ENCODE data around the gene KRT17.
"Not testable (repeated sequence)": the region's sequence is repeated elsewhere in the genome, so short reads cannot be mapped to it uniquely, and the experiment has no call there.

The KRT17 gene

DNA sequence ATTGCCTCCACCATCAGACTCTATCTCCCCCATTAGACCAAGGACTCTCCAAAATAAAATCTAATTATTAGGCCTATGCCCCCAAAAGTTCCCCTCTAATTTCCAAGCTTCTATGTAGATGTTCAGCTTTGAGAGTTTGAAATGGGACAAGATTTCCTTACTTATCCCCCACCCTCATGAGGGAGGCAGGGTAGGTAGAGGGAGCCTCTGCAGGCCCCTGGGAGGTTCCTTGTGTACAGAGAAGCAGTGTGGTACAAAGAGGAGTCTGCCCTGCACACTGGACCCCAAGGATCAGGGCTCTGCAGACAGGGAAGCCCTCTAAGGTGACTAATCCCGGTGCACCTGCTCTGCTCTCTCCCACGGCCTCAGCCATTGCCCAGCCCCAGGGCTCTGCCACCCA lies 2.5 kb downstream of the KRT17 start:
- DNase-seq (ENCODE audit: low read depth in 1 of 2, low spot score in 1 of 2), result no peak

DNA sequence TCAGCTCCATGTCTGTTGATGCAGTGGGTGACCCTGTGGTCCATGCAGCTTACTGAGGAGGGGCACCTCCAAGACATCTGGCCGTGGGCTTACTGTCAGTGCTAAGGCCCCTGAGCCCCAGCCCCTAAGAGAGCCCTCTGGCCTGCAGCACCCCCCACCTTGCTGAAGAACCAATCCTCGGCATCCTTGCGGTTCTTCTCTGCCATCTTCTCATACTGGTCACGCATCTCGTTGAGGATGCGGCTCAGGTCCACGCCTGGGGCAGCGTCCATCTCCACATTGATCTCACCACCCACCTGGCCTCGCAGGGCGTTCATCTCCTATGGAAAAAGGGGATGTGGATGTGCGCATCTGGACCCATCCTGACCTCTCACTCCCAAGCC lies 2.9 kb downstream of the KRT17 start:
- DNase-seq (ENCODE audit: low read depth in 1 of 2, low spot score in 1 of 2), result not testable (repeated sequence)

DNA sequence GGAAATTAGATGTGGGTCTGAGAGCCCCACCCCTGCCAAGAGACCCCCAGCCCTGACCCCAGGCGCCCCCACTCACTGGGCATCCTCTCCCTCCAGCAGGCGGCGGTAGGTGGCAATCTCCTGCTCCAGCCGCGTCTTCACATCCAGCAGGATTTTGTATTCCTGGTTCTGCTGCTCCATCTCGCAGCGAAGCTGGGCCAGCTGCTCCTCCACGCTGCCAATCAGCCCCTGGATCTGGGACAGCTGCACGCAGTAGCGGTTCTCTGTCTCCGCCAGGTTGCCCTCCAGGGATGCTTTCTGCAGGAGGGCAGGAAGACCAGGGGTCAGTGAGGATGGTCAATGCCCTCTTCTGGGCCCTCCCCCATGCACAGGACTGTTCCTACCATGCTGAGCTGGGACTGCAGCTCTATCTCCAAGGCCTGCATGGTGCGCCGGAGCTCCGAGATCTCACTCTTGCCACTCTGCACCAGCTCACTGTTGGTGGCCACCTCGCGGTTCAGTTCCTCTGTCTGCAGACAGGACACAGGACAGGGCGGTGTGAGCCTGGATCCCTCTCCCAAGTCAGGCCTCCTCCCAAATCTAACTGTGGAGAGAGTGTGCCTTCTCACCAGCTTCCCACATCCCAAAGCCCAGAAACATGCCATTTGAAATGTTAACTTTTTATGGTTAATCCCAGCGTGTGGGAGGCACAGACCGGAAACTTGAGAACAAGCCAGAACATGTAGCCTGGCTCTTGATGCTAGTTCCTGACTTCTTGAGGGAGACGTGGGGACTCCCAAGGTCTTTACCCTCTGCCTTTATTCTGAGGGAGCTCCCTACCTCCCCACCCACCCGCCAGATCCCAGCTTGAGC lies 3.6 kb downstream of the KRT17 start:
- DNase-seq (ENCODE audit: low read depth in 1 of 2, low spot score in 1 of 2), result no peak

DNA sequence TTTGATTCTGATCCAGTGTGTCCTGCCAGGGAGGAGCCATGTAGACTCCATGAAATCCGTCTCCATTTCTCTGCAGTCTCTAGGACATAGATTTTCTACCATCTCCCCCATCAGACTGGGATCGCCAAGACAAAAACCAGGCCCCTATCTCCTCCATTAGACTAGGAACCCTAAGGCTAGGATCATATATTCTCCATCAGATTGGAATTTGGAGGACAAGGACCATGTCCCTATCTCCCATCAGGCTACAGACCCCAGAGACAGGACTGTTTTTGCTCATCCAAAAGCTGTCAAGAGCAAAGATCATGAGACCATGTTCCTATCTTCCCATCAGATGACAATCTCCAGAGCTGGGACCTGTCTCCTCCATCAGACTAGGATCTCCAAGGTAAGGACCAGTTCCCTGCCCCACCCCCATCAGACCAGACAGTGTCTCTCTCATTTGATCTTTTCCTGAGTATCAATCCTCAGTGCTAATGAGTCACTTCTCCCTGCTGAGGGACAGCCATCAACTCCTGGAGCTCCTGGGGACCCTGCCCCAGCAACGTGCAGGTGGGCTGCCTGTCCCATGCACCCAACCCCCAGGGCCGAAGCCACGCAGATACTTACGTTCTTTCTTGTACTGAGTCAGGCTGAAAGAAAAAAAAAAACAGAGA lies 4.3 kb downstream of the KRT17 start:
- DNase-seq (ENCODE audit: low read depth in 1 of 2, low spot score in 1 of 2), result not testable (repeated sequence)

DNA sequence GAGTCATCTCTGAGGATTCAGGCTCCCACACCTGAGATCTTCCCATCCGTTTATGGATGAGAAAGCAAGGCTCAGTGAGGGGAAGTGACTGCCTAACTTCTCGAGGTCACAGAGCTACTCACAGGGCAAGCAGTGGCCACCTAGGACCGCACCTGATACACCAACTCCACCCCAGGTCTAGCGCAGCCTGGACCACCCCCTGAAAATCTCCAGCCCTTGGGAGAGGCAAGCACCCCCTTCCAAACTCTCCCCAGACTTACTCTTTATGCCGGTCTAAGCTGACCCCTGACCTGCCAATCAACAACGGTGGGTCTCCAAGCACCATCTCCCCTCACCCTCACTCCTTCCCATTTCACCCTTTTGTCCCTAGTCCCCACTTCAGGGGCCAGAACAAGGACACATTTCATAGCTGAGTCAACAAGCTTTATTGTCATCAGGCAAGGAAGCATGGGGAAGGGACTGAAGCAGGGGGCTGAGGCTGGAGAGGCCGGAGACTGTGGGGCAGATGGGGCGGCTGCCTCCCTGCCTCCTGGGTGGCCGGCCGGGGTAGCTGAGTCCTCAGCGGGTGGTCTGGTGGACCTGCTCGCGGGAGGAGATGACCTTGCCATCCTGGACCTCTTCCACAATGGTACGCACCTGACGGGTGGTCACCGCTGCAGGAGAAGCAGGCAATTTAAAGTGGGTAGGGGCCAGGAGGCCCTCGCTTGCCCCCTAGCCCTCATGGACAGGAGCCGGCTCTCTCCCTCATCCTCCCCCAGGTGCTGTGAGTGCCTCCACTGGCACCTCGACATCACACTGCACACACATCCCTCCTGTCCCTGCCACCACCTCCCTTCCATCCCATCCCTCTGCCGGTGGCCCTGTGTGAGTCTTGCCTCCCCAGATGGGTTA lies 5.1 kb downstream of the KRT17 start:
- no peak for DNase-seq (ENCODE audit: low read depth in 1 of 2, low spot score in 1 of 2)

DNA sequence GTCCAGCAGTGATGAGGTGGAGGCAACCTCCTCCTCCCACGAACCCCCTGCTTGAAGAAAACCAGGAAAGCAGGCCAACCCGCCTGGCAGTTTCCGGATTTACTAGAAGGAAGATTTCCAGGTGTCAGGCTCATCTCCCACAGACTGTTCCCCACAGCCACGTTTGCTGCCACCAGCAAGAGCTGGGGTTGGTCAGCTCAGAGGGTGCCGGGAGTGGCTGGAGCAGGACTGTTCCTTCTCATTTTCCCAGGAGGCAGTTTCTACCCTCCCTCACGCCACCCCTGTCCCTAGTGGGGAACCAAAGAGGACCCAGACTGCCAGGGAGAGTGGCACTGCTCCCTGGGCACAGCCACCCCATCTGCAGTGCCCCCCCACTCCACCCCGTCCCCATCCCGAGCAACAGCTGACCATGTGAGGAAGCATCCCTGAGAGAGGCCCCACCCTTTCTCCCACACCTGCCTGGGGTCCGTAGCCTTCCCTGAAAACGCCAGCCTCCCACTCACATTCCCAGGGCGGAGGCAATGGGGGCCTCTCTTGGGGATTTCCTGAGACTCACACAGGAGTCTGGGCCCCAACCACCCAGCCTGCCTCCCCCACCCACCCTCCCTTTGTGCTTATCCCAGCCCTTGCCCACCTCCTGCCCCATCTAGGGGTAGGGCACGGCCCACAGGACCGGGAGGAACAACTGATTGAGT lies 5.9 kb downstream of the KRT17 start:
- no peak for DNase-seq (ENCODE audit: low read depth in 1 of 2, low spot score in 1 of 2)

DNA sequence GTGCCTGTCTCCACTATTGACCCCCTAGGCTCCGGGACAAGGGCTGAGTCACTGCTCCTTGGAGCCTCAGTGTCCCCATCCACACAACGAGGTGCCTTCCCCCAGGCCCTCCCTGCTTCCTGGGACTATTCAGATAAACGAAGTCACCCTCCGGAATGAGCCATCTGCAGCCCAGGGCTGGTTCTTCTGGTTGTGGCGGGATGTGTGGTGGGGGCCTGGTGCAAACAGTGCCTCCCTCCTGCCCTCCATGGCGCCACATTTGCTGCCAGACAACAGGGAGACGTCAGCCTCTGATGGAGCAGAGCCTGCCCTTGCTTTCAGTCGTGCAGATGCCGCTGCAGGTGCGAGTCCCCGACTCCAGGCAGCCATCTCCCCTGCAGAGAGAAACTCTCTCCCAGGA lies 6.7 kb downstream of the KRT17 start:
- no peak for DNase-seq (ENCODE audit: low read depth in 1 of 2, low spot score in 1 of 2)

DNA sequence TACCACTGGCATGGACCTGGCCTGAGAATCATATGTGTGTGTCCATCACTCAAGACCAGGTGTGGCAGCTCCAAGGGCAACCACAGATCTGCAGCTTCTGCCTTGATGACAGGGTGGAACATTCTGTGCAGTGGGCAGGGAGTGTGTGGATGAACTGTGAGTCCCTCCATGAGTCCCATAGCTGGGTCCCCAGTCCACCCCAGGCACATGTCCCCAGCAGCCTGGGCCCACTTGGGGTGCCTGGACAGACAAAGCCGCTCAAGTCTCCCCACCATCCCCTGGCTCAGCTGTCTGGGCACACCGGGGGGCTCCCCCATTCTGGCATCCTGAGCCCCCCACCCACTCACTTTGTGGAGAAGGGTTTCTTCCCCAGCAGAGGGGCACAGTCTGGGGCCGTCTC lies 7.2 kb downstream of the KRT17 start:
- DNase-seq (ENCODE audit: low read depth in 1 of 2, low spot score in 1 of 2), result no peak

DNA sequence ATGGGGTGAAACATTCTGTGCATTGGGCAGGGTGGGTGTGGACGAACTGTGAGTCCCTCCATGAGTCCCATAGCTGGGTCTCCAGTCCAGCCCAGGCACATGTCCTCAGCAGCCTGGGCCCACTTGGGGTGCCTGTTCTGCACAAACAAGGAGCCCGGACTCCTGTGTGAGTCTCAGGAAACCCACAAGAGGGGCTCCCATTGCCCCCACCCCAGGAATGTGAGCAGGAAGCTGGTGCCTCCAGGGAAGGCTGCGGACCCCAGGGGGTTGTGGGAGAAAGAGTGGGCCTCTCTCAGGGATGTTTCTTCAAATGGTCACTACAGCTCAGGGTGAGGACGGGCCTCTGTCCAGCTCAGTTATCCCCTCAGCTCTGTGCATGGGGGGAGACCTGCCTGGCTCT lies 7.9 kb downstream of the KRT17 start:
- not testable (repeated sequence) for DNase-seq (ENCODE audit: low read depth in 1 of 2, low spot score in 1 of 2)

DNA sequence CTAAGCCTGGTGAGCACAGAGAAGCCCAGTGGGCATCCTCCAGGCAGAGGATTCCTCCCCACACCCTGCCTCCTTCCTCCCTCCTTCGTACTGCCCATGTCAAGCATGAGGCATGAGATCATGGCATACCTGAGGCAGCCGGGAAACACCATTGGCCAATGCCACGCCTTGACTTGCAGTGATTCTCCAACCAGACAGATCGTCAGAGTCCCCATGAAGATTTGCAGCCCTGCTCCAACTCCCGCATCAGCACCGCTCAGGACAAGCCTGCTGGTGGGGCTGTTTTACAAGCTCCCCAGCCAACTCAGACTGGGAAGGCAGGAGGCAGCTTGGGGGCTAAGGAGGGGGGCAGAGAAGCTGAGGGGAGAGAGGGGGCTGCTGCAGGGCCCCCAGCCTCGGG lies 8.9 kb downstream of the KRT17 start:
- no peak for DNase-seq (ENCODE audit: low read depth in 1 of 2, low spot score in 1 of 2)

DNA sequence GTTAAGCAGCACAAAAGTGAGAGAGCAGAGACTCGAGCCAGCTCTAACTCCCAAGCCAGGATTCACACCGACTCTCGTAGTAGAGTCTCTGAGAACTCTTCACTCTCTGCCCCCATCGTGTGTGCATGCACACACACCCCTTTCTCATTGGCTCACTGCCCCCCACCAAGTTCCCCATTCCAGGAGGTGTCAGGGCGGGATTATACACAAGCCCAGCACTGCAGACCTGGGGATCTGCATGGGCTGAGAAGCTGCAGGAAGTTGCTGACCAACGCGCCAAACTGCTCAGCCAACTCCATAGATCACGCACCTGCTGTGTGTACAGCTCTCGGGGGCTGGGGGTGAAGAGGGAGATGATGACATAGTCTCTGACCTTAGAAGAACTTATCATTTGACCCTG lies 9.6 kb downstream of the KRT17 start:
- DNase-seq (ENCODE audit: low read depth in 1 of 2, low spot score in 1 of 2), result not testable (repeated sequence)

DNA sequence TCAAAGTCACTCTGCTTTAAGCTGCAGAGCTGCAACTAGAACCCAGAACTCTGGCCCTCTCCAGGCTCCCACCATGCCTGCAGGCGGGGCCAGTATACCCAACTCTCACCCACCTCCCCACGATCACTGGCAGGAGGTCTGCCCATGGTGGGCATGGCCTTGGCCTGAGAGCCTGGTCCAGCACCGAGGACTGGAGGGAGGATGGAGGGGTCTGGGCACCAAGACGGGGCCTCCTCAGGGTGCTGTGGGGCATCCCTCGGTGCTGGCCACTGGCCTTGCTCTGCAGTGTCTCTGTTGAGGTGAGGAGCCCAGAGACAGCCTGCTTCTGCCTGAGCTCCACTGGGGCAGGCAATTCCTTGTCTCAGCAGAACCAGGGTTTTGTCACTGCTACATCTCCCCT lies 10.3 kb downstream of the KRT17 start:
- DNase-seq (ENCODE audit: low read depth in 1 of 2, low spot score in 1 of 2), result no peak

DNA sequence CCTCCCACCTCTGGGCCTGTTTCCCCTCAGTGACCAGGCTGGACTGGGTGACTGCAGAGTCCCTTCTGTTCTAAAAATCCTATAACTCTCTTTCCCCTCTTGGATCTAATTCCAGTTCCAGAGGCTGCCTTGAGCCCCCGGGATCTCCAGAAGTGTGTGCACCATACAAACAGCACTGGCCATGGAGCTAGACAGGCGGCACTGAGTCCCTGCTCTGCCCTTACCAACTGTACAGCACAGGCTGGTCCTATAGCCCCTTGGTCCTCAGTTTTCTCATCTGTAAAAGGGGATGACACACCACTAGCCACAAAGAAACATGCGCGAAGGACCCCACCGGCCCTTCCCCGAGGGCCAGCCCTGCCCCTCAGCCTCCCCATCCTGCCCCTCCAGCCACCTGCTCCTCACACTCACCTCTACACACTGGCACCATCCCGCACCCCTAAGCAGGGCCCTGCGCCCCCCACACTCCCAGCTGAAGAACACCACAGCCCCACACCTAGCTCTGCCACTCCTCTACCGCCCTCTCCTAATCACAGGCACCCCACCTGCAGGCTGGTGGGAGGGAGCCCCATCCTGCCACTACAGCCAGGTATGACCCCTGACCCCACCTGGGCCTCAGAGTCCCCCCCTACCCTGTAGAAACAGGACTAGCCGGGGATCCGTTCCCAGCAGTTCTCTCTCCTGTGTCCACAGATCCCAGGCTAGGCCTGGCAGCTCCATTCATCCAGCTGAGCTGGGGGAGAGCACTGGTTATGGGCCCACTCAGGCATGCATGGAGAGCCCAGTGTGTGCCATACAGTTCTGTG lies 10.9 kb downstream of the KRT17 start:
- DNase-seq (ENCODE audit: low read depth in 1 of 2, low spot score in 1 of 2), result no peak

DNA sequence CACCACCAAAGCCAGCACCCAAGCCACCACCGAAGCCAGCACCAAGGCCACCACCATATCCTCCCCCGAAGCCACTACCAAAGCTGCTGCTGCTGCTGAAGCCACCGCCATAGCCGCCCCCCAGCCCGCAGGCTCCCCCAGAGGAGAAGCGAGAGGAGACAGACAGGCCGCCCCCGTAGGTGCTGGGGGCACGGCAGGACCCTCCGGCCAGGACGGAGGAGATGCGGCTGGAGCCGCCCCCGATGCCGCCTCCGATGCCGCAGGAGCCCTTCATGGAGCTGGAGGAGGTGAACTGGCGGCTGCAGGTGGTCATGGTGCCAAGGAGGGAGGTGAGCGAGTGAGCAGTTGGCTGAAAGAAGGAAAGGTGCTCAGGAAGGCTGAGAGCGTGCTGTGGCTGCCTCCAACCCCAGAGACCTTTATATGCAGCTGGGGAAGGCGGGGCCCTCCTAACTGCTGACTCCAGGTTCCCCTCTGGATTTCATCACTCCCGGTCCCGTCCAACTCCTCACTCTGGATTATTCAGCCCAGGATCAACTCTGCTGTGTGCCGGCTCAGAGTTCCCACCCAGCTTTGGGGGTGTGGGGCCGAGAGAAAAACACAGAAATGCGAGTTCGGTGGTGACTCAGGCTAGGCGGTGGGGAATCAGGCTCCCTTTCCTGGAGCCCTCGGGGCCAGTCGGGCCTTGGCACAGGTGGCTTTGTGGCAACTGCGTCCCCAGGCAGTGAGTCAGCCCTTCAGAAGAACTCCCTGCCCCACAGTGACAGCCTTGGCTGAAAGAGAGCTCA lies 11.8 kb downstream of the KRT17 start, which contains the start of gene KRT16:
TSS of gene KRT16 (minus strand) at position 392 of the 785 bp plus-strand sequence. CDS start at position 313, 79 bp downstream.
- DNase-seq (ENCODE audit: low read depth in 1 of 2, low spot score in 1 of 2), result not testable (repeated sequence)

DNA sequence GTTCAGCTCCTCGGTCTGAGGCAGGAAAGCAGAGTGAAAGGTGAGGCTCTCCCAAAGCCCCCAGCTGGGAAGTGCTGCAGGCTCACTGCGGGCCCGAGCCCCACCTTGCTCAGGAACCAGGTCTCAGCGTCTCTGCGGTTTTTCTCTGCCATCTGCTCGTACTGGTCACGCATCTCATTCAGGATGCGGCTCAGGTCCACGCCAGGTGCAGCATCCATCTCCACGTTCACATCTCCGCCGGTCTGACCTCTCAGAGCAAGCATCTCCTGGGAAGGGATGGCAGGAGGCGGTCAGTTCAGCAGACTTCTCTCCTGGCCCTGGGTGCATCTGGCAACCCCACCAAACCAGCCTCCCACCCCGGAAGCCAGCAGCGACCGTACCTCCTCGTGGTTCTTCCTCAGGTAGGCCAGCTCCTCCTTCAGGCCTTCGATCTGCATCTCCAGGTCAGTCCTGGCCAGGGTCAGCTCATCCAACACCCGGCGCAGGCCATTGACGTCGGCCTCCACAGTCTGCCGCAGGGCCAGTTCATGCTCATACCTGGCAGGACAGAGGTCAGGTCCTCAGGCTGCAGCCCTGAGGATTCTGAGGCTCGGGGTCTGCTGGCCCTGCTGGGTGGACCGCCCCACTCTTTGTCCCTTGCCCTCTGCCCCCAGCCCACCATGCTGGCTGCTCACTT lies 13.3 kb downstream of the KRT17 start:
- no peak for DNase-seq (ENCODE audit: low read depth in 1 of 2, low spot score in 1 of 2)

DNA sequence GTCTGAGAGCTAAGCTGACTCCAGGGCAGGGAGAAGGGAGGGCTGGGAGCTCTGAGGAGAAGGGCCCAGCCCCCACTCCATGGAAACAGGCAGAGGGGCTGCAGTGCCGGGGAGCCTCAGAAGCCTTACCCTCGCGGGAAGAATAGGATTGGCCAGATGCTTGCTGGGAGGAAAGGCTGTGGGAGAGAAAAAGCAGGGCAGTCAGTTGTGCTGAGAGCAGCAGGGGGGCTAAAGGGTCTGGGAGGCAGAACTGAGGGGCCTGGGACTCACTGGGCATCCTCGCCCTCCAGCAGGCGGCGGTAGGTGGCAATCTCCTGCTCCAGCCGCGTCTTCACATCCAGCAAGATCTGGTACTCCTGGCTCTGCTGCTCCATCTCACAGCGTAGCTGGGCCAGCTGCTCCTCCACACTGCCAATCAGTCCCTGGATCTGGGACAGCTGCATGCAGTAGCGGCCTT lies 14.3 kb downstream of the KRT17 start:
- not testable (repeated sequence) for DNase-seq (ENCODE audit: low read depth in 1 of 2, low spot score in 1 of 2)

DNA sequence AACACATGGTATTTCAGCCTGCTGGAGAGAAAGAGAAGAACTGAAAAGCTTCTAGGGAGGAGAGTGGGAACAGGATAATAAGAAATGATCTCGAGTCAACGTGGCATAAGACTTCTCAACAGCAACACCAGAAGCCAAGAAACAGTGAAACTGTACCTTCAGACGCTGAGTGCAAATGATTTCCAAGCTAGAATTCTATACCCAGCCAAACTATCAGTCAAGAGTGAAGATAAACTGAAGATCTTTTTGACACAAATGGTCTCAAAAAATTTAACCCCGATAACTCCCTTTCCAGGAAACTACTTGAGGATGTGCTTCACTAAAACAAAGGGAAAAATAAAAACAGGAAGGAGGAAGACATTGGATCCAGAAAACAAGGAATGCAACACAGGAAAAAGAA lies 17.4 kb downstream of the KRT17 start:
- not testable (repeated sequence) for DNase-seq (ENCODE audit: low read depth in 1 of 2, low spot score in 1 of 2)

DNA sequence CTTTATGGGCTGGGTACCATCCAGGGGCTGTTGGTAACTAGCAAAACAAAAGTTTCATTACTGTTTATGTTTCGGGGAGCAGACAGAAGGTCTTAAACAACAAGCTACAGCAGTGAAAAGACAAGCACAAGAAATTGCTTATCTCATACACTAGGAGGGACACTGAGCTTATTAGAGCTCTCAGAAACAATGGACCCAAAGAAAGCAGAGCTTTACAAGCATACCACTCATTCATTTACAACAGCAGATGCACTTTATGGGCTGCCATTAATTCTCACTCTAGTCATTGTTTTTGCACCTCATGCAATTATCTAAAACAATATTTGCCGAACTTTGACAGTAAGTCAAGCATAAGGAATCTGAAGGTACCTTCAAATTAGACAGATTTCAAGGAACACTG lies 21.9 kb downstream of the KRT17 start:
- DNase-seq (ENCODE audit: low read depth in 1 of 2, low spot score in 1 of 2), result no peak

DNA sequence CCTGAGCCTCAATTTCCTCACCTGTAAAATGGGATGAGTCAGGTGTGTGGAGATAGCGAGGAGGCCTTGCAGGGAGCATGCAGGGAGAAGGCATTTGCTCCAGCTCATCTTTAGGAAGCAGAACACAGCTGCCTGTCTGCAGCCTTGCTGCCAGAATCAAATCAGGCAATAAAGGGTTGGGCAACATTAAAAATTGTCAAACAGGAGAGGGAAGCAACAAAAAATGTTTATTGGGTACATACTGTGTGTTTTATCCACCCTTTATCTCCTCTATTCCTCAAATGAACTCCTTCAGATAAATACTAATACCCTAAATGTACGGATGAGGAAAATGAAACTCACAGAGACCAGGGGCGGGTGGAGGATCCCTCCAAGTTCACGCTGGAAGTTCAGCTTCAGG lies 24.1 kb downstream of the KRT17 start:
- DNase-seq (ENCODE audit: low read depth in 1 of 2, low spot score in 1 of 2), result no peak

Measured in stimulated activated CD4-positive, alpha-beta T cell treated with anti-CD3 and anti-CD28 coated beads, Interleukin-15, amount 100 ng/mL, for 1 hour (primary cell).